GM12874 (cell line): ENCODE data around the gene FMO5.

Experiments
- CTCF ChIP-seq: IDR thresholded peaks from 2 replicates; pipeline ENCODE4 v1.5.1; 2011; ENCODE audit warnings: low read depth, mild to moderate bottlenecking, control low read depth, low read length, moderate library complexity; ENCODE audit not compliant: insufficient read depth

The FMO5 gene

GRCh38 chr1:147260956-147261355 is 35.8 kb upstream of the FMO5 start:
- no peak for TF ChIP-seq CTCF

GRCh38 chr1:147252540-147252939 is 27.4 kb upstream of the FMO5 start:
- TF ChIP-seq CTCF = no peak

- TF ChIP-seq CTCF = no peak
Observed at GRCh38 chr1:147247656-147248238, 22.6 kb upstream of the FMO5 start.

GRCh38 chr1:147246910-147247655 is 21.9 kb upstream of the FMO5 start:
- no peak for TF ChIP-seq CTCF

GRCh38 chr1:147246044-147246690 is 21.0 kb upstream of the FMO5 start:
- TF ChIP-seq CTCF = no peak

- no peak for TF ChIP-seq CTCF
Observed at GRCh38 chr1:147245586-147246021, 20.5 kb upstream of the FMO5 start.

- no peak for TF ChIP-seq CTCF
Observed at GRCh38 chr1:147245129-147245528, 20.0 kb upstream of the FMO5 start.
